ENCODE results near the gene TIMMDC1.

DNA sequence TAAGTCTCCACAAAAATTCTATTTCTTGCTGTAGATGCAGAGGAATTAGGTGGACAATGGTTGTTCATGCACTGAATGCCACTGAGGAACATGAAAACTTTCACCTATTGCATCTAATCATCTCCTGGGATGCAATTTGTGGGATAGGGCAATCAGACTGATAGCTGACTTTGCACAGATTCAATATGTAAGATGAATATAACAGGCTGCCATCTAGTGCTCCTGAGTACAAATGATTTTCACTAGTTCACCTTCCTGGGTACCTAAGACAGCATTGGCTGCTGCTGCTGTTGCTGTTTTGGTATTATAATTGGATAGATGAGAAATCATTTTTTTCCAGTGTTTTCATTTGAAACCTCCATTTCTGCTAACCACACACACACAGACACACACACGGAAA, 19.7 kb downstream of the TIMMDC1 start:
- TF ChIP-seq, protein P1, sequence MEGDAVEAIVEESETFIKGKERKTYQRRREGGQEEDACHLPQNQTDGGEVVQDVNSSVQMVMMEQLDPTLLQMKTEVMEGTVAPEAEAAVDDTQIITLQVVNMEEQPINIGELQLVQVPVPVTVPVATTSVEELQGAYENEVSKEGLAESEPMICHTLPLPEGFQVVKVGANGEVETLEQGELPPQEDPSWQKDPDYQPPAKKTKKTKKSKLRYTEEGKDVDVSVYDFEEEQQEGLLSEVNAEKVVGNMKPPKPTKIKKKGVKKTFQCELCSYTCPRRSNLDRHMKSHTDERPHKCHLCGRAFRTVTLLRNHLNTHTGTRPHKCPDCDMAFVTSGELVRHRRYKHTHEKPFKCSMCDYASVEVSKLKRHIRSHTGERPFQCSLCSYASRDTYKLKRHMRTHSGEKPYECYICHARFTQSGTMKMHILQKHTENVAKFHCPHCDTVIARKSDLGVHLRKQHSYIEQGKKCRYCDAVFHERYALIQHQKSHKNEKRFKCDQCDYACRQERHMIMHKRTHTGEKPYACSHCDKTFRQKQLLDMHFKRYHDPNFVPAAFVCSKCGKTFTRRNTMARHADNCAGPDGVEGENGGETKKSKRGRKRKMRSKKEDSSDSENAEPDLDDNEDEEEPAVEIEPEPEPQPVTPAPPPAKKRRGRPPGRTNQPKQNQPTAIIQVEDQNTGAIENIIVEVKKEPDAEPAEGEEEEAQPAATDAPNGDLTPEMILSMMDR (IDR thresholded peaks at IDR 0.05; ENCODE audit: low read depth, low read length) = no peak
- TF ChIP-seq POLR2A (IDR thresholded peaks at IDR 0.05; ENCODE audit: extremely low read depth, insufficient read length) (no peak), MYC (IDR thresholded peaks at IDR 0.05; ENCODE audit: low read depth, low read length) (no peak)
- TF ChIP-seq, protein P2, sequence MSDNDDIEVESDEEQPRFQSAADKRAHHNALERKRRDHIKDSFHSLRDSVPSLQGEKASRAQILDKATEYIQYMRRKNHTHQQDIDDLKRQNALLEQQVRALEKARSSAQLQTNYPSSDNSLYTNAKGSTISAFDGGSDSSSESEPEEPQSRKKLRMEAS (IDR thresholded peaks at IDR 0.05; ENCODE audit: low read depth, low read length) = no peak

All from NB4 (cell line).